HG03060 (cell line): ENCODE data around the gene ATP13A1.

Source experiments
- ATAC-seq: cut with Tn5 transposase; IDR thresholded peaks from one replicate; pipeline ENCODE4 v1.9.1; 2021; ENCODE audit warnings: low read depth, moderate number of reproducible peaks; ENCODE audit not compliant: unreplicated experiment

The ATP13A1 gene

GRCh38 chr19:19645233-19645870 lies 18.1 kb downstream of the ATP13A1 start:
- no peak for ATAC-seq

- ATAC-seq: no peak
Observed at GRCh38 chr19:19644054-19644388, 19.5 kb downstream of the ATP13A1 start.

DNA sequence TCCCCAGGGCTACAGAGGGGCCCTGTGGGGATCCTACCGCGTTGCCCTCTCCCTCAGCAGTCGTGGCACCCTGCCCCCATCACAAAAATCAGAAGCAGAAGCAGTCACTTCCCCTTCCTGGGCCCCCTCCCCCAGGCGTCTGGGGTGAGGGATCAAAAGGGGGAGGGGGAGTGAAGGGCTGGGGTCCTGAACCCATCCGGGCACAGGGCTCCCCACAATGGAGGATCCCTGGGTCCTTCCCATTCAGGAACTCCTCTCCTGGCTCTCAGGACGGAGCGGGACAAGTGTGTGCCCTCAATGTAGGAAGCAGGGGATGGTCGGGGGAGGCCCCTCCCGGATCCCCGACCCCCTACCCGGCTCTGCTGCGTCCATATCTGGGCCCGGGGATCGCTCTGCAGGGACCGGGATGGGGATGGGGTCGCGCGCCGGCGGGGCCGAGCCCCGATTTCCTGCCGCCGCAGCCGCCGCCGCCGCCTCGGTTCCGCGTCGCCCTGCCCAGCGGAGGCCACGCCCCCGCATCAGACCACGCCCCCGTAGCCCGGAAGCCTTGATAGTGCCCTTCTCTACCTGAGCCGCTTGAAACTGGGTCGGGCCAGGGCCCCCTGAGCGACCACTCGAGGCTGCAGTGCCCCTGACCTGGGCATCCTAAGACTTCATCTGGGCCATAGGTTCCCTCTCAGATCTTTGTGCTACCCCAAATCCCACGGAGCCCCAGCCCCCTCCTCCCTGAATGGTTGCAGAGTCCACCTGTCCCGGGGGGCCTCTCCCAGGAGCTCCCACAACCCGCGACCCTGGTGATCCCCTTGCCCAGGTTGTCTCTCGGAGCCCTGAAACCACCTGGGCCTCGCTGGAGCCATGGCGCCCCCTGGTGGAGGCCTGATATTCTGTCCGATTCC lies 20.1 kb downstream of the ATP13A1 start, which contains the start of gene GMIP:
TSS of gene GMIP (minus strand) at position 500 of the 896 bp plus-strand sequence. CDS start at position 372, 128 bp downstream.
- no peak for ATAC-seq

- ATAC-seq: no peak
Observed at GRCh38 chr19:19642506-19643157, 20.8 kb downstream of the ATP13A1 start.

GRCh38 chr19:19637523-19638251 lies 25.8 kb downstream of the ATP13A1 start:
- ATAC-seq: no peak

DNA sequence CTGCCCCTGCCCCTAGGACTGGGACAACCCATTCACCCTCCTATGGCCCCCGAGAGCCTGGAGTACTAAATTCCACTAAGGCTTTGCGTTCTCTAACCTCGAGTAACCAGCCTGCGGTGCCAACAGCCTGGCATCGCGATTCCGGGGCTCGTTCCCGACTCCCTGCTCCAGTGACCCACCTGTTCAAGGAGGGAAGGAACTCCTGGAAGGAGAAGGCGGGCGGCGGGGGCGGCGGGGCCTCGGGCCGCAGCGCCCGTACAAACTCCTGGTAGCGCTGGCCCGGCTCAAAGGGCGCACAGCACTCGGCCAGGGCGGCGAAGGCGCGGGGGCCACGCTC lies 26.3 kb downstream of the ATP13A1 start:
- ATAC-seq: no peak

DNA sequence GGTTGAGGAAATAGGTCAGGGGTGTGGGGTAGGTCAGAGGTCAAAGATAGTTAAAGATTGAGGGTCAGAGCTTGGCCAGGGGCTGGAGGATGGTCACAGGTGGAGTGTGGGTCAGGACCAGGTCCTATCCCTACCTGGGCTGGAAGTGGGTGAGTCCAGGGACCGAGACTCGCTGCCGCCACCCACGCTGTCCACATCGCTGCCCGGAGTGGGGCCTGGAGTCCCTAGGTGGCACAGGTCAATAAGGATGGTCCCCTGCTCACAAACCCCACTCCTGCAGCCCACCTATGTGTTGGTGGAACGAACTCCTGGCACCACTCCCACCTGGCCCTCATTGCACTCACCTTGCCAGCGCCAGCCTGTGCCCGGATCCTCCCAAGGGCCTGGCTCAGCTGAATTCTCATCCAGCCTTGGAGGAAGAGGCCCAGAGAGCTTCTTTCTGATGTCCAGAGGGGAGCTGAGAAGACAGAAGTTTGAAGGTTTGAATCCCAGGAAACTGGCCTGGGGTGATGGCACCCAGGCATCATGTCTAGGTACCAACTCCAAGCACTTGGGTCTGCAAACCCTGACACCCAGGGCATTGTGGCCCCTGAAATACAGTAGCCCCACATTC lies 26.8 kb downstream of the ATP13A1 start:
- ATAC-seq: no peak

- ATAC-seq: no peak
Observed at GRCh38 chr19:19635313-19635702, 28.2 kb downstream of the ATP13A1 start.

DNA sequence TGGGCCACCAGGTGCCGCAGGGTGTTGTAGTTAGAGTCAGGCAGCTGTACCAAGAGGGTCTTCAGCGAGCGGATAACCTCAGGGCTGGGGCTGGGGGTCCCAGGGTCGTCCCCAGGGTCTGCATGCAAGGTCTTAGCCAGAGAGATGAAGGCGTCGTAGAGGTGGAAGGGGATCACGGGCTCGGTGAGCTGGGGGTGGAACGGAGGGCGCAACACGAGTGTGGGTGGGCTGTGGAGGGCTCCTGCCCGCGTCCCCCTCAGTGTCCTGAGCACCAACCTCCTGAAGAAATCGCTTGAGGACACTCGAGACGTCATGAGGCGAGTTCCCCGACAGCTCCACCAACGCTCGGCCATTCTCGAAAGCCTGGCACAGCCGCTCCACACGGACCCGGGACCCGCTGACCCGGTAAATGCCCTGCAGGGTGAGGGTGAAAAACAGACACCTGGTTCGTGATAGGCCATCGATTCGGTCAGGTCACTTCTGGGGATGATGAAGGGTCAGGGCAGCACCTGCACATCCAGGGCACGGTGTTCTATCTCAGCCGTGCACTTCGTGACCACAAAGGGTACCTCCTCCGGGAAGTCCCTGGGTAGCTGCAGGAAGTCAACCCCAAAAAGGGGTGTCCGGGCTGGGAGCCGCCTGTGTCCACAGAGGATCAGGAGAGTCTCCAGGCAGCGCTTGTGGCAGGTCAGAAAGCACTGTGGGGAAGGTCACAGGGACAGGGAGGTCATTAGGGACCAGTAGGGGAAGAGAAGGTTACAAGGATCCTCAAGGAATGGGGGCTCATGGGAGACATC lies 28.8 kb downstream of the ATP13A1 start:
- ATAC-seq: no peak

DNA sequence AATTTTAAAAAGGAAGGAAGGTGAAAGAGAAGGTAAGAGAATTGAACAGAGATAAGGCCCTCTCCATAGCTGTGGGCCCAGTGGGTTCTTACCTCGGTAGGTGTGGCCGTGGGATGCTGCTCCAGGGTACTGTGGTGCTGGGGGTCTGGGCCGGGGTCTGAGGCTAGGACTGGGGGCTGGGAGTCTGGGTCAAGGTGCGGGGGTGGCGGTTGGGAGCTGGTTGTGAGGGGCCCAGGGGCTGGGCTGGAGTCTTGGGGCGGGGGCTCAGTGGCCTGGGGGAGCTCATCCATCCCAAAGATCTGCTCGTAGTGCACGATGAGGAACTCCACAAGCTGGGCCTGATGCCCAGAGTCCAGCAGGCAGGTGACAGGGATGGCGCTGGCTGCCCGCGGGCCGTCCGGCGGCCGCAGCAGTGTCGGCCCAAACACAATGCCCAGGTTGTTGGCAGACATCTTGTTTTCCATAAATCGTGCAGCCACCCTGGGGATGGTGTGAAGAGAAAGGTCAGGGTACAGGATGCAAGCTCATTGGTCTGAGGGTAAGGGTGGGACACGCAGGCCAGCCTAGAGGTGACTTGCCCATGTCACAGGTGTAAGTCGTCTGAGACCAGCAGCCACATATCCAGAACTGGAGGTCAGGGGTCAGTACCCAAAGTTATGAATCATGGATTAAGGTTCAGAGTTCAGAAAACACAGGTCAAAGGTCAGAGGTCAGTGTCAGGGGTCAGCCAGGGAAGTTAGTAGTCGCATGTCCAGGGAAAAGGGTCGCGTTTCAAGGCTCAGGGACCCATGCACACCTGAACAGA lies 29.6 kb downstream of the ATP13A1 start:
- no peak for ATAC-seq

- ATAC-seq: no peak
Observed at GRCh38 chr19:19632661-19633060, 30.8 kb downstream of the ATP13A1 start.

DNA sequence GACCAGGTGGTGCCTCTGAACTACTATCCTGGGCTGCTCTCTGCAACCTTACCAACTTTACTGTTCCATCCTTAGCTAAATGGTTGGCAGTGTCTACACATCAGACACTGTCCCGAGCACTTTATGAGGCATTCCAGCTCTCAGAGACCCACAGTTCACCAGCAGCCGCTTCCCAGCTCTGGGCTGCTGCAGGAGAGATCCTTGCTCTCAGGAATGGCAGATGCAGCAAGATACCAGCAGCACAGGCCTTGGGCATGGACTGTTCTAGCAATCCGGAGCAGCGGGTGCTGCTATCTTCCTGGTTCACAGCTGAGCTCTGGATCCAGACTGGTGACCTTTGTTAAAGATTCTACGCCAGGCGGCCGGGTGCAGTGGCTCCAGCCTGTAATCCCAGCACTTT lies 32.1 kb downstream of the ATP13A1 start:
- no peak for ATAC-seq

DNA sequence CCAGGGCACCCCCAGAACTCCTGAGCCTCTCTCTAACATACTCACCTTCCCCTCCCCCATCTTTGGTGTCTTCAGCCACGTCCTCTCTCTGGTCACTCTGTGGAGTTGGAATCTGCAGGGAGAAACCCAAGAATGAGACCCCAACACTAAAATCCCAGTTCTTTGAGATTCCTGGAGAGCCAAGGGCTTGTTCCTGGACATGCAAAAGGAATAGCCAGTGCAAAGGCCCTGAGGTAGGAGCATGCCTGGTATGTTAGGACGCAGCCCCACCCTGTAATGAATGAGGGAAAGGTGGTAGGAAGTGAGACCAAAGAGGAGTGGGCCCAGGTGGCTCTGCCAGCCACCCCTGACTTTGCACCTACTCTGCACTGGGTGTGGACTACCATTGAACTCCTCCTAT lies 33.0 kb downstream of the ATP13A1 start:
- no peak for ATAC-seq

DNA sequence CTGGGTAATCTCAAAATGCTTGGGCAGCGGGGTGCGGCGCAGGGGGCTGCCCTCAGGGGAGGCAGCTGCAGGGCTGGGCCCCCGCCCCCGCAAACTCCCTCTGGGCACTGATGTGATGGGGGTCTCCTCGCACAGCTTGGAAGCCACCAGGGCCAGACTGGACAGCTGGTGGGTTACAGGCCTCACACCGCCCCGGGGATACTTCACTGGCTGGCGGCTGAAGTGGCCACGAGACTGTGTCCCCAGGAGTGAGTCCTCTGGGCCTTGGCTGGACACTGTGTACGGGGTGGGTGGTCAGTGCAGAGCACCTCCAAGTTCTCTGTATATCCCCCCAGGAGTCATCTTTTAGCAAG lies 33.4 kb downstream of the ATP13A1 start:
- ATAC-seq: no peak

DNA sequence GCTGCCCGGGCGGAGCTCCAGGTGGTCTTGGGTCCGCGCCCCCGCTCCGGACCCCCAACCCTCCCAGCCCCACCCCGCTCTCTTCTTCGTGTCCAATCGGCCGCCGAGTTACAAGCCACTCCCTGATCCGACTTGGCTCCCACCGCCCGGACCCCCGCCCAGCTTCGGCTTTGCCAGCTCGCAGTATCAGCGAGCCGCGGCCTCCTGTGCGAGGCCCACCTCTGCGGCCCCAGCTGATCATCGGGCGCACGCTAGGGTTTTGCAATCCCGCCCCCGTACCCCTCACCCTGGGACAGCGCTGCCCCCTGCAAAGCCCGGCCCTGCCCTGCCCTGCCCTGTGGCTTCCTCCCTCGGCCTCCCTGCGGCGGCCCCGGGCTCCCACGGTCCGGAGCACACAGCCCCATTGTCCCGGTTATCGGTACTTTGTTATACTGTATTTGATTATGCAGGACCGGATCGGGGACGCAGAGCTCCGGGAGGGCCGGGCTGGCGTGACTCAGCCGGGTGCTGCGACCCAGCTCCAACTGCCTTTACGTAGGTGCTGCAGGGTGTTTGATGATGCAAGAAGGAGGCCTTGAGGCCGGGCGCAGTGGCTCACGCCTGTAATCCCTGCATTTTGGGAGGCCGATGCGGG lies 34.9 kb downstream of the ATP13A1 start:
- no peak for ATAC-seq

DNA sequence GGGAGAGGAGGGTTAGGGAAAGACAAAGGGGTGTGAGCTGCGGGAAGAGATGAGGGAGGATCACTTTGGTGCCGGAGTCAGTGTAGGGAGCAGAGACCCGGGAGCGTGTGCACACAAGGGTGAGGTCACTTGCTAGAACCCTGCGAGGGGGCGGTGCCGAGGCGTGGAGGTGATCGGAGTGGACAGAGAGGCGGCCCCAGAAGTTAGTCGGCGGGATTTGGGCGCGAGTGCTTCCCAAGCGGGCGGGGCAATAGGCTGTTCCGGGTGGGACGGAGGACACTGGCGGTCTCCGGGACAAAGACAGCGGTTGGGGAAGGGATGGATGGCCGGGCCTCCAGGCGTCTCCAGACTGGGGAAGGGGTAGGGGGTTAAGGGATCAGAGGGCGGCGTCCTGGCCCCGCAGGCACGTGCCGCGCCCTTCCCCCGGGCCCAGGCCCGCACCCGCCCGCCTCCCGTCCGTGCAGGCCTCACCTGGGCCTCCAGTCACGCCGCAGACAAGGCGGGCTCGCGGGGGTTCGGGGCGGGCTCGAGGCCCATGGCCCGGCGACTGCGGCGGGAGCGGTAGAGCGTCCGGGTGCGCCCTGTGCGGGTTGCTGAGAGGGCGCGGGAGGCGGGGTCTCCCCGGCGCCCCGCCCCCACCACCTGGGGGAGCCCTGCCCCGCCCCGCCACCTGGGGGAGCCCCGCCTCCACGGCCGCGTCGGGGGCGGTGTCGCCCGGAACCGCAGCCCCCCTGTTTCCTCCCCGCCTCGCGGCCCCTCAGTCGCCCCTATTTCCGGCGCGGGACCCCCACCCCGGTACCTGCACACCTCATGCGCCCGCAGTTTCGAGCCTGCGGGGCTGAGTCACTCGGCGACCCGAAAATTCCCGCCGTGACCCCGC lies 35.6 kb downstream of the ATP13A1 start, which contains the start of gene LPAR2:
TSS of gene LPAR2 (minus strand) at position 600 of the 880 bp plus-strand sequence. CDS start 945 bp downstream, outside the sequence.
- ATAC-seq: no peak
